ENCODE results near the gene PTK6. TPM values are rescaled to one million over a fixed set of nuclear protein-coding genes. Genes with fewer than 3 reads are reported as not detected.

PTK6 gene
- total RNA-seq, 1 experiment from 2014 or later = 6.7 TPM

DNA sequence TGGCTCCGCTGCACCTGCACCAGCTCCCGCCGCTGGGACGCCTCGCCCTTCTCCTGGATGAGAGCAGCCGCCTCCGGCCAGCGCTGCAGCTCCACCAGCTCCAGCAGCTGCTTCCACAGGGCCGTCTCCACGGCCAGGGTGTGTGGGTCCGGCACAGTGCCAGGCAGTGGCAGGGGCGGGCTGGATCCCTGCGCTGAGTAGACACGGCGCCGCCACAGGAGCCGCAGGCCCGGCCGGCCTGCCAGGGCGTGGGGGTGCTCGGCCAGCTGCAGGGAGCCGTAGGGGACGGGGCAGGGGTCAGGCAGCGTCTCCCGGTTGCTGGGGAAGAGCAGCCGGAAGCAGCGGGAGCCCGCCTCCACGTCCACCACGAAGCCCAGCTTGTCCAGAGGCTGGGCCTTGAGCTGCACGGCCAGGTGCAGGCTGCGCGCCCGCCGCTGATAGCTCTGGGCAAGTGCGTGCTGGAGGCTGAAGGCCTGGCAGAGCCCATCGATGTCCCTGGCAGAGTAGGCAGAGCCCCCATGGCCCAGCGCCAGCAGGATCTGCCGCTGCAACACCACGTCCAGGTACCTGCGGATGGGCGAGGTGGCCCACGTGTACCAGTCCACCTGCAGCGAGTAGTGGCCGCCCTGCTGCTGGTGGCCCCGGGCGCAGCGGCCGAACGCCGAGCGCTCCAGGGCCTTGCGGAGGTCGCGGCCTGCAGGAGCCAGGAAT is 26.2 kb upstream of the PTK6 start:
- H3K9me3 ChIP-seq (ENCODE audit: control insufficient read depth in 1 of 2, insufficient read depth in 1 of 2, low read depth in 1 of 2, low read length in 2 of 2) = no peaks in the 10 kb centered on the region
- H3K4me3 ChIP-seq (replicated peaks in 1 of 2; ENCODE audit: low read depth in 1 of 2, low read length in 2 of 2) = no peak overlapping the region
- H3K79me2 ChIP-seq (ENCODE audit: insufficient read depth, low read length) = no peaks in the 10 kb centered on the region
- ATAC-seq = no peak
- H3K27me3 ChIP-seq (ENCODE audit: insufficient read depth, low read length) = no peaks in the 10 kb centered on the region
- ChIA-PET CTCF (no interaction called here), POLR2A (no interaction called here), RAD21 (ENCODE audit: low non-redundant PET in 1 of 2, low total read pairs in 2 of 2, uncharacterized antibody in 2 of 2, unreplicated experiment in 2 of 2) (no interaction called here)
- intact Hi-C loops (cut with micrococcal nuclease) = no loop called here
- DNase-seq (ENCODE audit: low read depth, low spot score) = no peak
- no peaks in the 10 kb centered on the region for H3K9me2 ChIP-seq (ENCODE audit: insufficient read depth)
- H3K4me2 ChIP-seq (ENCODE audit: low read length) = no peak overlapping the region
- TF ChIP-seq, protein P1, sequence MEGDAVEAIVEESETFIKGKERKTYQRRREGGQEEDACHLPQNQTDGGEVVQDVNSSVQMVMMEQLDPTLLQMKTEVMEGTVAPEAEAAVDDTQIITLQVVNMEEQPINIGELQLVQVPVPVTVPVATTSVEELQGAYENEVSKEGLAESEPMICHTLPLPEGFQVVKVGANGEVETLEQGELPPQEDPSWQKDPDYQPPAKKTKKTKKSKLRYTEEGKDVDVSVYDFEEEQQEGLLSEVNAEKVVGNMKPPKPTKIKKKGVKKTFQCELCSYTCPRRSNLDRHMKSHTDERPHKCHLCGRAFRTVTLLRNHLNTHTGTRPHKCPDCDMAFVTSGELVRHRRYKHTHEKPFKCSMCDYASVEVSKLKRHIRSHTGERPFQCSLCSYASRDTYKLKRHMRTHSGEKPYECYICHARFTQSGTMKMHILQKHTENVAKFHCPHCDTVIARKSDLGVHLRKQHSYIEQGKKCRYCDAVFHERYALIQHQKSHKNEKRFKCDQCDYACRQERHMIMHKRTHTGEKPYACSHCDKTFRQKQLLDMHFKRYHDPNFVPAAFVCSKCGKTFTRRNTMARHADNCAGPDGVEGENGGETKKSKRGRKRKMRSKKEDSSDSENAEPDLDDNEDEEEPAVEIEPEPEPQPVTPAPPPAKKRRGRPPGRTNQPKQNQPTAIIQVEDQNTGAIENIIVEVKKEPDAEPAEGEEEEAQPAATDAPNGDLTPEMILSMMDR (IDR thresholded peaks at IDR 0.05 in 2 of 3, conservative IDR thresholded peaks at IDR 0.05 in 1 of 3; ENCODE audit: borderline replicate concordance in 1 of 3, insufficient read depth in 1 of 3, low read depth in 2 of 3, low read length in 2 of 3) = no peak
- TF ChIP-seq POLR2AphosphoS5 (IDR thresholded peaks at IDR 0.05; ENCODE audit: low read depth, low read length) (no peak), YY1 (IDR thresholded peaks at IDR 0.05; ENCODE audit: extremely low read depth, insufficient replicate concordance, low read depth, low read length) (no peak), SIN3A (IDR thresholded peaks at IDR 0.05; ENCODE audit: low read depth) (no peak), SP1 (IDR thresholded peaks at IDR 0.05; ENCODE audit: low read depth) (no peak), ELF1 (IDR thresholded peaks at IDR 0.05; ENCODE audit: borderline replicate concordance, low read depth) (no peak)
- H4K20me1 ChIP-seq (ENCODE audit: insufficient read depth) = no peaks in the 10 kb centered on the region
- no peak overlapping the region for H2AFZ ChIP-seq (ENCODE audit: low read depth, low read length, poor library complexity, severe bottlenecking)
- no peaks in the 10 kb centered on the region for H3K4me1 ChIP-seq (ENCODE audit: control insufficient read depth in 1 of 2, insufficient read depth in 2 of 2, low read length in 2 of 2)
- no peak overlapping the region for H3K27ac ChIP-seq (ENCODE audit: low read depth, low read length)
- no peak overlapping the region for H3K9ac ChIP-seq (ENCODE audit: low read length)
- no peaks in the 10 kb centered on the region; a peak in 3 of 4 replicates for H3K36me3 ChIP-seq (ENCODE audit: control insufficient read depth in 1 of 2, insufficient read depth in 2 of 2, low read length in 2 of 2)
- no TSS peak for BruUV-seq (replicated peaks)

Data from HCT116 (cell line).